SK-N-MC (cell line): ENCODE measurements around the gene ZNF791.

Source experiments
- EZH2 ChIP-seq: fragments of 200-600 bp; sonication (generic); IDR thresholded peaks from one replicate; pipeline ENCODE4 v1.6.1; 2017; ENCODE audit warnings: antibody characterized with exemption
- POLR2AphosphoS5 ChIP-seq: IDR thresholded peaks from 2 replicates; pipeline ENCODE4 v1.6.1; 2012; ENCODE audit warnings: mild to moderate bottlenecking, low read depth, low read length, borderline replicate concordance

- no peak for TF ChIP-seq EZH2
- no peak for TF ChIP-seq POLR2AphosphoS5
Measured at GRCh38 chr19:12680034-12680433, 69.3 kb downstream of the ZNF791 start.
